Rectal smooth muscle tissue (tissue), 1 donor: ENCODE data around the gene CILP2.

ENCODE experiments used
- H3K27ac ChIP-seq: one replicate; pipeline ENCODE4 v1.7.0; 2013; ENCODE audit warnings: low read depth, low read length, inconsistent platforms
- H3K27me3 ChIP-seq: one replicate; pipeline ENCODE4 v1.7.0; 2013; ENCODE audit warnings: low read length; ENCODE audit not compliant: control insufficient read depth, insufficient read depth
- H3K36me3 ChIP-seq: one replicate; pipeline ENCODE4 v1.7.0; 2013; ENCODE audit warnings: low read length; ENCODE audit not compliant: control insufficient read depth, insufficient read depth
- H3K4me1 ChIP-seq: one replicate; pipeline ENCODE4 v1.7.0; 2013; ENCODE audit warnings: low read length; ENCODE audit not compliant: control insufficient read depth, insufficient read depth
- H3K4me3 ChIP-seq: one replicate; pipeline ENCODE4 v1.7.0; 2013; ENCODE audit warnings: low read length
- H3K9ac ChIP-seq: one replicate; pipeline ENCODE4 v1.7.0; 2013; ENCODE audit warnings: low read length

CILP2 gene

DNA sequence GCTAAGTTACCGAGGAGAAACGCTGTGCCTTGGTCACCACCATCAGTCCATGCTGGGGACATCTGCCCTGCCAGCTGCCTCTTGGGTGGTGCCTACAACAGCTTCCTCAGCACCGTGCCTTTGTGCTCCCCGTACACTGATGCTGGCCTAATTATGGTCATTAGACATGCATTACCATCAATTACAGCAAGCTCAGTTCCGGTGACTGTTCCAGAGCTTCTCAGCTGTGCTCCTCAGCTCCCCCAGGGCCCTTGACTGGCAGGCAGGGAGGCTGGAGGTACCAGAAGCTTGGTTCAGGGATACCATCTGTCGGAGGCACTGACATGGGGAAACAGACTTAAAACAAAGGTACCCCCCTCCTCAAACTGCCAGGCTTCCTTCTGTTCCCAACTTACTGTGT lies 40.2 kb downstream of the CILP2 start:
- H3K27ac ChIP-seq, result no peak overlapping the region
- H3K27me3 ChIP-seq, result no peaks in the 10 kb centered on the region
- H3K36me3 ChIP-seq, result no peaks in the 10 kb centered on the region
- H3K4me1 ChIP-seq, result no peaks in the 10 kb centered on the region
- H3K9ac ChIP-seq, result no peak overlapping the region
- H3K4me3 ChIP-seq, result no peak overlapping the region

DNA sequence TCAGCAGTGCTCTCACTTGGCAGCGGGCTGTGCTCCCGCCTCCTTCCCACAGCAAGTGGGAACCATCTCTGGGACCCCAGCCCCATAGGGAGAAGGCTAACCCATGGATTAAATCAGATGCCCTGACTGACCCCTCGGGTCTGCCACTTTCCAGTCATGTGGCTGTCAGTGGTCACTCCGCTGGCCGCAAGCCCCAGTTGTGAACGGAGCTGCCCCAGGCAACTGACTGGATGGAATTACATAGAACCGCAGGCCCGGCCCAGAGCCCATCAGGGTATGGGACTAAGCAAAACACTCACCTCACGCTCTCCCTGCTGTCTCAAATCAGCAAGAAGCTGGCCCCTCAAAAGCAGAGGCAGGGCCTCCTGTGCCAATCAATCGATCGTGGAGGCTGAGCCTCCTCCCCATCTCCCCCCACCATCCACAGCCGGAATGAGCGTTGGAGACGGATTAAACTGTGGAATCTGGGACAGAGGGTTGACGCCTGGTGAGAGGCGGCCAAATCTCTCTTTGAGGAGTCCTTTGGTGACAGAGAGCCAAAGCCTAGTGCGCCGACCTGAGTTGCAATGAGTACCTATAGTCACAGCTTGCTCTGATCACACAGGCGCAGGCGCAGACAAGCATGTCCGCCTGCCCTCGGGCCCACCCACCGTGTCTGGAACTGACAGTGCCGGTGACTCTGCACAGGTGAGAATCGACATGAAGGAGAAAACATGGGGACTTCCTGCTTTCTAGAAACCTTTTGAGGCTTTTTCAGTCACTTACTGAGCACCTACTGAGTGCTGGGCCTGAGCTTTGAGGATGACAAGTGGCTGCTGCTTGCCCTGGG lies 41.7 kb downstream of the CILP2 start:
- Histone ChIP-seq H3K9ac (no peak overlapping the region), H3K4me3 (no peak overlapping the region), H3K36me3 (no peaks in the 10 kb centered on the region), H3K27ac (no peak overlapping the region), H3K4me1 (no peaks in the 10 kb centered on the region), H3K27me3 (no peaks in the 10 kb centered on the region)

DNA sequence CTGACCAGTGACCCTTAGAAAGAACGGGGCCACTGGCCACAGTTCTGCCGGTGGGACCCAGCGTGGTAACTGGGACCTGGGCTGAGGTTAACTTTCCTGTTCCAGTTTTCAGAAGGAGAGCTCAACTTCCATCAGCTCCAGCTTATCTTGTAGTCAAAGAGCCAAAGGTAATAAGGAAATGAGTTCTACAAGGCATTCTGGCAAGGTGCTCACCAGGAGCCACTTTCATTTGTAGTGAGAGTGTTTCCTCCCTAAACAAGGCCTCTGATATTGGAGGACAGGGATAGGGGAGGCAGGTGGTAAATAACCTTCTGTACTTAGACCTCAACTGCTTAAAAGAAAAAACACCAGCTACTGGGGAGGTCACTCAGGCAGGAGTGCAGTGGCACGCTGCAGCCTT lies 42.4 kb downstream of the CILP2 start:
- Histone ChIP-seq H3K36me3 (no peaks in the 10 kb centered on the region), H3K4me3 (no peak overlapping the region), H3K27me3 (no peaks in the 10 kb centered on the region), H3K27ac (no peak overlapping the region), H3K9ac (no peak overlapping the region), H3K4me1 (no peaks in the 10 kb centered on the region)

DNA sequence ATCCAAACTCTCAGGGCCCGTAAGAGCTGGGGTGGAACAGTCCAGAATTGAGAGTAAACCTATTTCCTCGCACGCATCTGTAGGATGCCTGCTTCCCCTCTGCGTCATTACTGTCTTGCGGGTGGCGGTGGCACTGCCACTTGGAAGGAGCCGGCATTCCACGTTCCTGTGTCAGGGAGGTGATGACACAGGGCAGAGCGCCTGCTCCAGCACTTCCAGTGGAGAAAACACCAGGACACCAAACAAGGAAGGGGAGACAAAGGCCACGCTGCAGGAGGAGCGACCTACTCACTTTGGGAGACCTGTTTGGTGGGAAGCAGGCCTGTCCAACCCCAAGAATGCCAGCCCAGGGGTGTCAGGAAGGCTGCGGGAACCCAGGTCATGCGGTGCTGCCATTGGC lies 43.3 kb downstream of the CILP2 start:
- Histone ChIP-seq H3K27me3 (no peaks in the 10 kb centered on the region), H3K36me3 (no peaks in the 10 kb centered on the region), H3K4me1 (no peaks in the 10 kb centered on the region), H3K9ac (no peak overlapping the region), H3K4me3 (no peak overlapping the region), H3K27ac (no peak overlapping the region)

DNA sequence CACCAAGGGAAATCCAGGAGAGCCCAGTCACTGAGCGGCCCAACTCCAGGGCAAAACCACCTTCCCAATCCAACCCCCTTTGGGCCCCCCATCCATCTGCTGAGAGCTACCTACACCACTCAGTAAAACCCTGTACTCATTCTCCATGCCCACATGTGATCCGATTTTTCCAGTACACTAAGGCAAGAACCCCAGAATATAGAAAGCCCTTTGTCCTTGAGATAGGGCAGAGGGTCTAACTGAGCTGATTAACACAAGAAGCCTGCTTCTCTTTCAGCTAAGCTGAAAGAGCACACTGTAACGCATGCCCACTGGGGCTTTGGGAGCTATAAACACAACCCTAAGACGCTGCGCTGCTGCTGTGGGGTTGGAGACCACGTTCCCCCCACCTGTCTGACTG lies 44.4 kb downstream of the CILP2 start:
- Histone ChIP-seq H3K27ac (no peak overlapping the region), H3K9ac (no peak overlapping the region), H3K4me1 (no peaks in the 10 kb centered on the region), H3K36me3 (no peaks in the 10 kb centered on the region), H3K27me3 (no peaks in the 10 kb centered on the region), H3K4me3 (no peak overlapping the region)

GRCh38 chr19:19584356-19584755 lies 46.3 kb downstream of the CILP2 start:
- no peaks in the 10 kb centered on the region for H3K27me3 ChIP-seq
- H3K27ac ChIP-seq, result no peak overlapping the region
- no peaks in the 10 kb centered on the region for H3K4me1 ChIP-seq
- H3K9ac ChIP-seq, result no peak overlapping the region
- no peaks in the 10 kb centered on the region for H3K36me3 ChIP-seq
- no peak overlapping the region for H3K4me3 ChIP-seq

- no peak overlapping the region for H3K9ac ChIP-seq
- no peak overlapping the region for H3K27ac ChIP-seq
- H3K4me3 ChIP-seq, result no peak overlapping the region
- no peaks in the 10 kb centered on the region for H3K27me3 ChIP-seq
- H3K36me3 ChIP-seq, result no peaks in the 10 kb centered on the region
- peaks cover 7% of the 10 kb centered on the region for H3K4me1 ChIP-seq
Observed at GRCh38 chr19:19587771-19588170, 49.7 kb downstream of the CILP2 start.

- Histone ChIP-seq H3K36me3 (no peaks in the 10 kb centered on the region), H3K4me3 (no peak overlapping the region), H3K9ac (no peak overlapping the region), H3K27ac (no peak overlapping the region), H3K4me1 (peaks cover 7% of the 10 kb centered on the region), H3K27me3 (no peaks in the 10 kb centered on the region)
Observed at GRCh38 chr19:19588546-19588945, 50.5 kb downstream of the CILP2 start.

DNA sequence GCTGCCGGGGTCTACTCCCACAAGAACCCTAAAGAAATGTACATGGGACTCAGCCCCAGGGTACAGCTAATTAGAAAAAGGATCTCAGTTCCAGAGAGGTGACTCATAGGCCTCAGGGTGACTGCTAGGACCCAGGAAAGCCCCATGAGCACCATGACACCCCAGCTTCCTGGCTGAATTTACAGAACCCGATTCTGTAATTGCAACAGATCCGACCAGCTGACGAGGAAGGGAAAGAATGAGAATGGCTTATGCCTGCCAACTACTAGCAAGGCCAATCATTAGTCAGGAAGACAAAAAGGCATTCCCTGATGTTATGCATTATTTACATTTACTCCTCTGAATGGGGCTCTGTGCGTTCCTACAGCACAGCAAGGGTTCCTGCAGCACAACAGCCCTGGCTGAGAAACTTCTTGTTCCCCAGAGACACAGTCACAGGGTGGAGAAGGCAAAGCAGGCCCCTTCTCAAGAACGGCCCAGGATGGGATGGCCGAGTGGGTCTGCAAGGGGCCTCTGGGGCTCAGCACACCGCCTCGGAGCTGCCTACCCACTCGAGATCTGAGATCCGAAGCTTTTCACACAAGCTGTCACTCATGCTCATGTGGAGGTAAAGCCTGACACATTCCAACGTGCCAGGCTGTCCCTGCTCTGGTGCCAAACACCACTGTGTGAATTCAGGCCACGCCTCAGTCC lies 53.2 kb downstream of the CILP2 start:
- H3K27ac ChIP-seq, result peak overlapping the region; percentile 40
- H3K4me1 ChIP-seq, result peaks cover 7% of the 10 kb centered on the region
- H3K9ac ChIP-seq, result no peak overlapping the region
- no peaks in the 10 kb centered on the region for H3K27me3 ChIP-seq
- peak overlapping the region; percentile 44 for H3K4me3 ChIP-seq
- no peaks in the 10 kb centered on the region for H3K36me3 ChIP-seq

DNA sequence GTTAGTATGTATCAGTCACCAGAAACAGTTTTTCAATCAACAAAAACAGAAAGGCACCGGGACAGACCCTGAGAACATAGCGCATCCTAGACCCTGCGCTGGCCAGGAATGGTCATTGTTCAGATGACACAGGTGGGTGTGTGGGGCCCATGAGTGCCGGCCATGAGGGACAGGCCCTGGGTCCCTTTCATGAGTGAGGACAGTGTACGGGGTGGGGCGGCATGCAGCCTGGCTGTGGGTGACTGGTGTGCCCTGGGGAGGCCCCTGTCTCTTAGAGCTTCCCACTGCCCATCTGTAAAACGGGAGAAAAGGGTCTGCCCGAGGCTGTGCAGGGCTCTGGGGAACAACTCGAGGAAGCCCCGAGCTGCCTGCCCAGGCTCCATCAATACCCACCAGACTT lies 54.6 kb downstream of the CILP2 start:
- Histone ChIP-seq H3K9ac (no peak overlapping the region), H3K4me3 (no peak overlapping the region), H3K4me1 (peaks cover 7% of the 10 kb centered on the region), H3K36me3 (no peaks in the 10 kb centered on the region), H3K27ac (no peak overlapping the region), H3K27me3 (no peaks in the 10 kb centered on the region)

DNA sequence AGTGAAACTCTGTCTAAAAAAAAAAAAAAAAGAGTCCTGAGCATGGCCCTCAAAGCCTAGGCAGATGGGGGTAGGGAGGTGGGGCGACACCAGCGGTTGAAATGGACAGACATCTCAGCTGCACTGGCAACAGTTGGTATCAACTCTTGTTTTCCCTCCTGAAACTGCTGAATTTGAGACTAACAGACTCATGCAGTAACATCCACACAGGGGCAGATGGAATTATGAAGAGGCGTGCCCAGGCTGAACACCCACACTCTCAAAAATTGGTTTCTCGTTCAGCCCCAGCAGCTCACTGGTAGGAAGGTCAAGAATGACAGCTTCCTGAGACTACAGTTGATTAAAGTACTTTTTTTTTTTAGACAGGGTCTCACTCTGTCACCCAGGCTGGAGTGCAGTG lies 56.3 kb downstream of the CILP2 start:
- Histone ChIP-seq H3K27ac (no peak overlapping the region), H3K4me3 (no peak overlapping the region), H3K27me3 (no peaks in the 10 kb centered on the region)

GRCh38 chr19:19595171-19595701 lies 57.2 kb downstream of the CILP2 start:
- peaks cover 7% of the 10 kb centered on the region for H3K4me1 ChIP-seq
- H3K27me3 ChIP-seq, result no peaks in the 10 kb centered on the region
- H3K4me3 ChIP-seq, result no peak overlapping the region
- no peaks in the 10 kb centered on the region for H3K36me3 ChIP-seq
- H3K9ac ChIP-seq, result no peak overlapping the region
- no peak overlapping the region for H3K27ac ChIP-seq

More for the DNA sequence above, 56.3 kb downstream of the CILP2 start:
- Histone ChIP-seq H3K9ac (no peak overlapping the region), H3K36me3 (no peaks in the 10 kb centered on the region), H3K4me1 (peaks cover 7% of the 10 kb centered on the region)
